HG02763 (cell line): ENCODE results near the gene SMOC1.

Experiments
- ATAC-seq: cut with Tn5 transposase; IDR thresholded peaks from one replicate; pipeline ENCODE4 v1.9.1; 2021; ENCODE audit warnings: mild to moderate bottlenecking, moderate library complexity; ENCODE audit not compliant: unreplicated experiment

Gene SMOC1

GRCh38 chr14:70005281-70005805, 126.1 kb downstream of the SMOC1 start:
- no peak for ATAC-seq

DNA sequence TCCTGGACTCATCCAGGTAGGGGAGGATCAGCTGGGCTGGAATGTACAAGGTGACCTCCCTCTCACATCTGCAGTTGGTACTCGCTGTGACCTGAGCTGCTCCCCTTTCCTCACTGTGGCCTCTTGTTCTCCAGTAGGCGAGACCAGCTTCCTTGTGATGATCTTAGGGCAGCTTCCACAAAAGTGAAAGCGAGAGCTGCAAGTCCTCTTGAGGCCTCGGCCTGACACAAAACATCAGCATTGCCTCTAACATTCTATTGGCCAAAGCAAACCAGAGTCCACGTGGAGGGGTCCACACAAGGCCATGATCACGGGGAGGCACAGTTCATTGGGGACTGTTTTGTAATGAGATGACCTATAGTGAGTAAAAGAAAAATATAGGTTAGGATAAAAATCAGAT, 127.5 kb downstream of the SMOC1 start:
- ATAC-seq = no peak

GRCh38 chr14:70008284-70009262, 129.4 kb downstream of the SMOC1 start:
- no peak for ATAC-seq

DNA sequence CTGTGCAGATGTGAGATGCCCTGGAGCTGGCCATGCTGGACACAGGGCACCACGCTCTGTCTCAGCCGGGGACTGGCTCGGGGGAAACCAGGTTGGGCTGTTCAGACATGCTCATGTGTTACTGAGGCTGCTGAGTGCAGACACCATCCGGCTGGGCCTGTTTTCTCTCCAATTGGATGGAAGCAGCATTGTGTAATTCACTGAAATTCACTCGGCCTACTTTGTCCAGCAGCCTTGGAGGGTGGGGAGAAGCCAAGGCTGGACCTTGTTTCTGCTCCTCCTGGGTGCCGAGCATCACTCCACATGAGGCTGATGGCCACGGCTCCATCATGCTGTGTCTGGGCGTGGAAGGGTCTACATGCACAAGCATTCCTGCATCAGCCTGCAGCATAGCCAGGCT, 130.7 kb downstream of the SMOC1 start:
- no peak for ATAC-seq

- ATAC-seq = no peak
Measured at GRCh38 chr14:70011098-70011497, 131.9 kb downstream of the SMOC1 start.

DNA sequence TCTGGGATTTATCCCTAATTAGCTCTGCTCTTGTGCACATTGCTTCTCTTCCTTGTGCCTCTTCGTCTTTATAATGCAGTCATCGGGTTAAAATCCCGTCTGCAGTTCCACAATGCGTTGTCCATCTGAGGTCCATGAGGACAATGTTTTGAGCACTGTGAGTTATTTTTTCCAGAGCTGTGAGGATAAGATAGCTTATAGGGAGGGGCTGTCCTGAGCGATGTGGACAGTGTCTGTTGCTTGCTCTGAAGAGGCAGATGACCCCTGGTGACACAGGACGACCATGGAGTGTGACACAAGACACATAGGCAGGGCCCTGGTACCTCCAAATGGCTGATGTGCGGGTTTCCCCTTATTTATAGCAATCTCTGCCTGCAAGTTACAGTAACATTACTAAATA, 132.5 kb downstream of the SMOC1 start:
- ATAC-seq = no peak

DNA sequence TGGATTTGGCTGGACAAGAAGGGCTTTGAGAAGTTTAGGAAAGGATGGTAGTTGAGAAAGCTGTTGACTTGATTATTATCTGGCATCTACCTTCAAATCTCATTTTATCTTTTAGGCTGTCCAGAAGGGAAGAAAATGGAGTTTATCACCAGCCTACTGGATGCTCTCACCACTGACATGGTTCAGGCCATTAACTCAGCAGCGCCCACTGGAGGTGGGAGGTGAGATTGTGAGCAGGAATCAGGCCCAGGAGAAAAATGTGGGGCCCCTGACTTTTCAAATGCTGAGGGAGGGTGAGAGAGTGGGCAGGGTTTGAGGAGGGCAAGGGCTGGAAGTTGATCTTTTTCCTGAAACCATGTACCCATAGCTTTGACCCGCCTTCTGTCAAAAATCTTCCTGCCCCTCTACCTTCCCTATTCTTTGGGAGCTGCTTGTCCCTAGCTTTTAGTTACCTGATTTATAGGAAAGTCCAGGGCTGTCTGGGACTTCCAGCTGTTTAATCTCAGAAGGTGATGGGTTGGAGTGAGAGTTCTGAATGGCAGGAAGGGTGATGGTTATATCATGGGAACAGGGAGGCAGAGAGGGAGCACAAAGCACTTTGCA, 134.2 kb downstream of the SMOC1 start:
- no peak for ATAC-seq

GRCh38 chr14:70014406-70015095, 135.3 kb downstream of the SMOC1 start:
- ATAC-seq = no peak

DNA sequence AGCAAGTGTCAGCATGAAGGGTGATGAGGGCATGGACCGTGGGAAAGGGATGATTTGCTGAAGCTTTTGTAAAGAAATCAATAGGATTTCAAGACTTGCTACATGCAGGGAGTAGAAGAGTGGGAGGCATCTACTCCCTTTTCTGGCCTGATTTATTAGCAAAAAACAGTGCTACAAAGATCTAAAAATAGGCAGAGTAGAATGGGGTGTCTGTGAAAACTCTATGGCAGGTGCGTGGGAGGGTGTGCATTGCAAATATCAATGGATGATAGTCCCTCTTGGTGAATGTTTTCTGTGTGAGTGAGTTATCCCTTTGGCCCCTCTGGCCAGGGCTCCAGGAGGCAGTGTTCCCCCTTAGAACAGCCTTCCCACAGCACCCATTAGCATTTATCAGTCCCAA, 139.0 kb downstream of the SMOC1 start:
- ATAC-seq = no peak

DNA sequence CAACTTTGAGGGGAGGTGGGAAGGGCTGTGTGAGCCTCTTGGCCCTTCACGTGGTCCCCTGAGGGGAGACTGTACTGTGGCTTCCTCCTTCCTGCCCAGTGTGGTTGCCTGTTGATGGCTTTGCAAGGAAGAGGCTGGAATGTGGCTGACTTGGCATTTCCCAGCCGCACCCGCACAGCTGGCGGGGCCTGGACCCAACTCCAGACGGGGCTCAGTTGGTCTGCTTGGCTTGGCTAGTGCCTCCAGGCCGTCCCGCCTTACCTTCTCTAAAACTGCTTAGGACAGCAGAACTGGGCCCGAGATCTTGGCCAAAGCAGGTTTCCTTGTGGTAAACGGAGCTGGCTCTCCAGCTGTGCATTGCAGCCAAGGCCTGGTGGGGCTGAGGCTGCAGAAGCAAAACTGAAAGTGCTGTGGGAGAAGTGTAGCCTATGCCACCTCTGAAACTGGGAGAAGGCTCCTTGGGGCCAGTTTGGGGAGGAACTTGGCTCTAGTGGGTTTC, 139.5 kb downstream of the SMOC1 start:
- peak; percentile 44 for ATAC-seq

DNA sequence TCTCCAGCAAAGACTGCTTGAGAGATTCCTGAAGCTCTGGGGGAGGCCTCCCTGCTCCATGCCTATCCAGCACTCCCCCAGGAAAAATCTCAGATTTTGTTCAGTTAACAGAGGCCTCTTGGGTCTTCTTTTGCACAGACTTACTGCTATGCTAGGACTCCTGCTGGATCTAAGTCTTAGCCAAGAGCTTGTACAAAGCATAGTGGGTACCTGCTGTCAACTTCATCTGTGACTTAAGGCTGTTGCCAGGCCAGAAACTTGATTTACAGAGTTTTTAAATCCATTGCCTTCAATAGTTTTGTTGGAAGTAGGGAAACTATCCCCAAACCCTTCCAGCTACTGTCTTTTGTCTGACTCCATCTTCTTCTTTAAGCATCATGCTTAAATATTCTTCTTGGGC, 140.5 kb downstream of the SMOC1 start:
- no peak for ATAC-seq

- ATAC-seq = no peak
Measured at GRCh38 chr14:70020352-70021170, 141.3 kb downstream of the SMOC1 start.

DNA sequence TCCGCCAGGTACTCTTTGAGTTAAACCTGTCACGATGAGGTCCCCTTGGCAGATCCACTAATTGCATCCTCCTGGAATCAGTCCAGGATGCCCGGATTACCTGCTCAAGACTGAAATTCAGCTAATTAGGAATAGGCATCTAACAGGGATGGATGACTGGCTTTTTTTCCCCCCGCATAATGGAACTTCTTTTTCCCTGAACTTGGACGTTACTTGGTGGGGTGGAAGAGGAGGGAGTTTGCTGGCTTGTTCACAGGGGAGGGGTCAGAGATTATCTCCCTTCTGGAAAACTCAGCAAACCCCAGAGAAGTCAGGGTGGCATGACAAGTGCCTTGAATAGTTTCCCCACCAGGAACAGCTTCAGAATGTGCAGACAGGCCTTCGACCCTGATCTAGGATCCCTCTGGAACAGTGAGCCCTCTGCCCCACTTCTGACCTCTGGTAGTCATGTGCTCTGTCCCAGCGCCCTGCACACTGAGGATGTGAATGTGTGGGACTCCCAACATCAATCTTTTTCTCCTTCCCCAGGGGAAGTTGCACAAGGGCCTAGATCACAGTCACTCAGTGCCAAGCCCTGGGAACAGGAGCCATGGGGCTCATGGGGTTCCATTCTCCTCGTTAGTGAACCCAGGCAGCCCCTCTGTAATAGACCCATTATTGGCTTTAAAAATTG, 142.5 kb downstream of the SMOC1 start:
- no peak for ATAC-seq

- ATAC-seq = no peak
Measured at GRCh38 chr14:70022771-70023445, 143.7 kb downstream of the SMOC1 start.

DNA sequence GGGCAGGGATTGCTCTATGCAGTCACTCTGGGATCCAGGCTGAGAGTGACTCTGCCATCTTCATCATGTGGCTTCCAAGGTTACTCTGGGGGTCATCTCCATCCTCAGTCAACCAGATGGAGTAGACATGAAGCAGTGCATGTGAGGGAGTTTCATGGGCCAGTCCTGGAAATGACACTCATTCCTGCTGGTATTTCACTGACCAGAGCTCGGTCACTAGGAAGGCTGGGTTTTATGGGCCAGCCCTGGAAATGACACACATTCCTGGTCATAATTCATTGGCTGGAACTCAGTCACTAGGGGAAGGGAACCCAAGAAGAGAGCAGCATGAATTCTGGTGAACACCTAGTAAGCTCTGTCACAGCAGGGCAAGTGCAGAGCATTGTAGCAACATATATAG, 144.7 kb downstream of the SMOC1 start:
- no peak for ATAC-seq

GRCh38 chr14:70027785-70028428, 148.7 kb downstream of the SMOC1 start:
- no peak for ATAC-seq

DNA sequence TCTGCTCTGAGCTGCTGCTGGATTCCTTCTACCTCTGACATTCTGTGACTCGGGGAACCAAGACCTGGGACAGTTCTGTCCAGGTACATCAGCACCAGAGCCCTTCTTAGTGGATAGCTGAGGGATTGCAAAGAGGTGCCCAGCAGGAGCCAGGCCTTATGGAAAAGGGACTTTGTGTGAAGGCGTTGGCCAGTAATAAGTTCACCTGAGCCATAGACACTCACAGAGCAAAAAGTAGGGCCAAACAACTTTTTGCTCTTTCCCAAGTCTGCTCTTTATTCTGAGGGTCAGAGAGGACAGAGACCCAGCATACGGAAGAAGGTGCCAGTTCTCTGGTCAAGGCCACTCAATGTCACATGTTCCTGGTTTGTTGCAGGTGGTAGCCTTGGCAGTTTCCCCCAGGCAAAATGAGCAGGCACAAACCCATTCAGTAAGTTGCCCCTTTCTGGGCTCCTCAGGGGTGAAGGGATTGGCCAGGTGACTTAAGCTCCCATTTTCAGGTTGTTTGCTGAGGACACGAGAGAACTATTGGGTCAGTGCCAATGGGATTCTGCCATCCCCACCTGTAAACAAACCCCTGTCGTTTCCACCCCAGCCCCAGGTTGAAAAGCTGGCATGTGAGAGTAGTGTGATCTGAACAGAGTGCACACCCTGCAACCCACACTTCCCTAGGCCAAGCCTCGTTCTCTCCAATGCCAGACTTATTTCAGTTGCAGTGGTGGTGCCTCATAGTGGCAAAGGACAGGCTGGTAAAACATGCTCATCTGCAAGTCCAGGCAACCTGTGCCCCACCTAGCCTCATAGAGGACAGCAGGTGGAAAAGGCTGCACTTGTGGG, 150.3 kb downstream of the SMOC1 start:
- no peak for ATAC-seq

DNA sequence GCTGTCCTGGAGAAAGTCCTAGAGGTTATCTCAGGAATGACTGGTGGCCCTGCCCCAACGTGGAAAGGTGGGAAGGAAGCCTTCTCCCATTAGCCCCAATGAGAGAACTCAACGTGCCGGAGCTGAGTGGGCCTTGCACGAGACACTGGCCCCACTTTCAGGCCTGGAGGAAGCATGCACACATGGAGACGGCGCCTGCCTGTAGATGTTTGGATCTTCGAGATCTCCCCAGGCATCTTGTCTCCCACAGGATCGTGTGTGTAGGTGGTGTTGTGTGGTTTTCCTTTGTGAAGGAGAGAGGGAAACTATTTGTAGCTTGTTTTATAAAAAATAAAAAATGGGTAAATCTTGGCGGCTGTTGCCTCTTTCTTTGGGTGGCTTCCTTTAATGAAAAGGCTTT, 152.8 kb downstream of the SMOC1 start:
- ATAC-seq = no peak
